ENCODE results near the gene COMMD7. TPM values are rescaled to one million over a fixed set of nuclear protein-coding genes. Genes with fewer than 3 reads are reported as not detected.

The COMMD7 gene
- total RNA-seq, 4 donors from 2014 or later, result 20.3 to 28.9 (median 23.4) TPM

- no peak for TF ChIP-seq CTCF (IDR thresholded peaks at IDR 0.05; ENCODE audit: low read depth)
Observed at GRCh38 chr20:32685541-32686529, 57.4 kb downstream of the COMMD7 start.

- no peak for TF ChIP-seq CTCF (IDR thresholded peaks at IDR 0.05; ENCODE audit: low read depth)
Observed at GRCh38 chr20:32682508-32682987, 60.7 kb downstream of the COMMD7 start.

GRCh38 chr20:32681175-32682084 is 61.8 kb downstream of the COMMD7 start:
- TF ChIP-seq CTCF (IDR thresholded peaks at IDR 0.05; ENCODE audit: low read depth), result no peak

GRCh38 chr20:32680544-32681174 is 62.6 kb downstream of the COMMD7 start:
- TF ChIP-seq CTCF (IDR thresholded peaks at IDR 0.05; ENCODE audit: low read depth), result no peak

DNA sequence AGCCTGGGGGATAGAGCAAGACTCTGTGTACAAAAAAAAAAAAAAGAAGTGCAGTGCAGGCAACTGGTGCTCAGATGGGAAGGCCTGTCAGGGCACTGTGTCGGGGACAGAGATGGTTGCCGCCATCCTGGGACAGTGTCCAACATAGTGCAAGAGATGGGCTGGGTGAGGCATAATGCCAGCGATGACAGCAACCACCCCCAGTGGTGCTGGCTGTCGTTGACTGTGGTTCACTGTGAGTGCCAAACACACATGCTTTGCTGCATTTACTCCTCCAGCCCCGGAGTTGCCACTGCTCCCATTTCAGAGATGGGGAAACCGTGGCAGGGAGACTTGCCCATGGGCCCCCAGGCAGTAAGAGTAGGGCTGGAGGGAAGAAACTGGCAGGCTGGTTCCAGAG is 64.3 kb downstream of the COMMD7 start:
- no peak for TF ChIP-seq CTCF (IDR thresholded peaks at IDR 0.05; ENCODE audit: low read depth)

DNA sequence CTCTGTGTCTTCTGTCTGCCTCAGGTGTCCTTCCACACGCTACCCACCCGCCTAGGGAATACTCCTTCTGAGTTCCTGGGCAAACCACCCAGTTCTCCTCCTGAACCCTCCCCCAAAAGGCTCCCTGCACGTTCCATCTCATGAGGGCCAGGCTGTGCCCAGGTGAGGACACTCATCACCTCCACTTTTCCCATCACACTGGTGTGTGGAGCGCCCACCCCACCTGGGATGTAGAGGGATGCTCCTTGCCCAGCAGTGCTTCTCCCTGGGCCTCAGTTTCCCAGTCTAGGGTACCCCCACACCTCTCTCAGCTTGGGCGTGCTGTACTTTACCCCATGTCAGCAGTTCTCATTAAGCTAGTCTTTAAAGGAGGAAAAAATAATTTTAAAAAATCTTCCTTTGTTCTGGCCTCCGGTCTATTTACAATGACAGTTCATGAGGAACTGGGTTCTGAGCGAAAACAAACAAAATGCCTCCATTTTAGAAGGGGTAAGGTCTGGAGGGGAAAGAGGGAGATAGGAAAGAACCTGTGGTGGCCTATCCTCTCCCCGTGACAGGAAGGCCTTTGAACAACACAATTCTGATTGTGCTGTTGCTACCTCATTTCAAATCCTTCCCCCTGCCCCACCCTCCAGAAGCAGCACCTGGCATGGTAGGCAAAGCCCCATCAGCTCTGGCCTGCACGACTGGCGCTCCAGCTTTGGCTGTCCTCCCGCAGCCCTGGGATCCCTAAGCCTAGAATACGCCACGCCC is 67.9 kb downstream of the COMMD7 start:
- TF ChIP-seq CTCF (IDR thresholded peaks at IDR 0.05; ENCODE audit: low read depth), result no peak

All from subcutaneous adipose tissue (tissue), 4 donors.